T follicular helper cell (primary cell): ENCODE results near the gene NRTN.

Source experiments
- DNase-seq: peaks from one replicate; pipeline ENCODE4 v3.0.0-alpha.2; 2020; ENCODE audit warnings: low read depth

The NRTN gene

DNA sequence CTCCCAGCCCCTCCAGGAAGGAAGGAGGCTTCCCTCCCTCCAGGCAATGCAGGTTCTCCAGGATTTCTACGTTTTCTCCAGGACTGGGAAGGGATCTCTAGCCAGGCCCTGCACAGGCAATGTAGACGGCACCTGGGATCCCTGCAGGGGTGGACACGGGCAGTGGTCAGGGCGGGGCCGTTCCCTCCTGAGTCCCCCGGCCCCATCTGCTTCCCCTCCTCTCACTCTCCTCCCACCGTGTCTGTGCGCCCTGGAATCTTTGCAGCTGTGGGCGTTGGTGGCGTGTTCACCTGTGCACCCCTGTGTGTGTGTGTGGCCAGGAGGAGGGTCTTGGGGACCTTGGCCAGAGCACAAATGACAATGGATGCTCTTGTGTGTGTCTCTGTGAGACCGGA lies 10.0 kb downstream of the NRTN start:
- DNase-seq = no peak

DNA sequence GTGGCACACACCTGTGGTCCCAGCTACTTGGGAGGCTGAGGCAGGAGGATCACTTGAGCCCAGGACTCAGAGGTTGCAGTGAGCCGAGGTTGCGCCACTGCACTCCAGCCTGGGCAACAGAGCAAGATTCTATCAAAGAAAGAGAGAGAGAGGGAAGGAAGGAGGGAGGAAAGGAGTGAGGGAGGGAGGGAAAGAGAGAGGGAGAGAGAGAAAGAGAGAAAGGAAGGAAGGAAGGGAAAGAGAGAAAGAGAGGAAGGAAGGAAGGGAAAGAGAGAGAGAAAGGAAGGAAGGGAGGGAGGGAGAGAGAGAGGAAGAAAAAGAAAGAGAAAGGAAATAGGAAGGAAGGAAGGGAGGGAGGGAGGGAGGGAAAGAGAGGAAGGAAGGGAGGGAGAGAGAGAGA lies 12.4 kb downstream of the NRTN start:
- no peak for DNase-seq

DNA sequence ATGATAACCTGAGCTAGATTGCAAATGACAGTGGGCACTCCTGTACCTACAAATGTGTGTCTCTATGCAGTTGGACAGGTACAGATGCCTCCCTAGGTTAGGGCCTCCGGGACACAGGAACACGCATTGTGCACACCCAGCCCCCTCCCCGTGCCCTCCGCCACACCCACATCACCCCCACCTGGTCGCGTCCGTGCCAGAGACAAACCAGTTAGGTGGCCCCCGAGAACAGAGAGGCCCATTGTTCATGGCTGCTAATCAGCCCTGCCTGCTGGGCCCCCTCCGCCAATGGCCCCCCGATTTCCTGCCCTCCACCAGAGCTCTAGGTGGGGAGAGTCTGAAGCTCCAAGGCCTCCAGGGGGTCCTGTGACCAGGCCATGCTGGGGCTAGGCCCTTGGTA lies 13.7 kb downstream of the NRTN start:
- DNase-seq = no peak

DNA sequence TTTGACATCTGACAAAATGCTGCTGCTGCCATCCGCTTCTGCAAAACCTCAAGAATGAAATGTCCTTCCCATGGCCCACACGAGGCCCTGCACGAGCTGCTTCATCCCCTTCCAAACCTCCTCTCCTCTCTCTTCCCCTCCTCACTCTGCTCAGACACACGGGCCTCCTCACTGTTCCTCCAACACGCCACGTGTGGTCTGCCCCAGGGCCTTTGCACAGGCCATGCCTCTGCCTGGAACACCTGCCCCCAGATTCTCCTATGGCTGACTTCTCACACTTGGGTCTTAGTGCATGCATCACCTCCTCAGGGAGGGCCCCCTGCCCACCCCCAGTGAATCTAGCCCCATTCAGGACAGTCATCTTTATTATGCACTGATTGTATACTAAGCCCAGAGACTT lies 15.9 kb downstream of the NRTN start:
- DNase-seq = no peak

DNA sequence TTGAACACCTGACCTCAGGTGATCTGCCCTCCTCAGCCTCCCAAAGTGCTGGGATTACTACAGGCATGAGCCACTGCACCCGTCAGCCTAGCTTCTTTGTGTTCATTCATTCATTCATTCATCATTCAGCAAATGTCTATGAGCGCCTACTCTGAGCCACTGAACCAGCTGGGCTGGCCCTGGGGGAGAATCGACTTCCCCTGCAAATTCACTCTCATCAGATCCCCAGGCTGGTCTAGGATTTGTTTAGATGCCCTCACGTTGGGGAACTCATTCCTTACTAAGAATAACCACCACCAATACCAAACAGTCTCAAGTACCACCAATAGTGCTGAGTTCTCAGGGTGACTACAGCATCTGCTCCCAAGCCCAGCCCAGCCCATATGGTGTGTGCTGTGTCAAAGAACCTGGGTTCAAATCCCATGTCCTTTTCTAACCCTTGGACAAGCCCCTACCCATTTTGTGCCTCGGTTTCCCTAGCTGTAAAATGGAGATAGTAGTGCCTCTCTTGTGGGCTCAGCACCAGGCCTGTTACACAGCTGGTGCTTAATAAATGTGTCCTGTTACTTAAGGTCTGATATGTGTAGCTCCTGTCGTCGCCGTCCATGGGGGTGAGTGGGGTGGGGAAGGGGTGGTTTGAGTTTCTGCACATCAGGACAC lies 16.8 kb downstream of the NRTN start:
- no peak for DNase-seq

DNA sequence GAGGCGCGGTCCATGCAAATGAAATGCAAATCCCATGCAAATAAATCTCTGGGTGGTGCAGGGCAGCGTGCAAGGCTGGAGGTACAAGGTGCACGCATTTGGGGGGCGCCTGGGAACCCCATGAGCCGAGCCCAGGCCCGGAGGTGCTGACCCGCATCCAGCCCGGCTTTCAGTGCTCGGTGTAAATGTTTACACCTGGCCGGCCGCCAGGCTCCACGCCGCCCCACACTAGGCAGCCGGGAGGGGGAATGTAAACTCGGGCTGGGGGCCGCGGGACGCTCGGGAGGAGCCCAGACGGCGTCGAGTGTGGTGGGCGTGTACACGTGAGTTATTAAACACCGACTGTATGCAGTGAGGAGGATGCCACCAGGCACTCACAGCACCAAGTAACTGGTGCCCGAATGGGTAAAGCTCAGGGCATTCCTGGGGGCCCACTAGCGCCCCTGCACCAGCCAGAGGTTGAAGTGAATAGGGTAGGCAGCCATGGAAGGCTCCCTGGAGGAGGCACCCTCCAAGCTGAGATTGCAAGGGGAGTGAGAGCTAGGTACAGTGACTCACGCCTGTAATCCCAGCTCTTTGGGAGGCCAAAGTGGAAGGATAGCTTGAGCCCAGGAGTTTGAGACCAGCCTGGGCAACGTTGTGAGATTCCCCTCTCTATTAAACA lies 17.4 kb downstream of the NRTN start:
- DNase-seq = no peak

DNA sequence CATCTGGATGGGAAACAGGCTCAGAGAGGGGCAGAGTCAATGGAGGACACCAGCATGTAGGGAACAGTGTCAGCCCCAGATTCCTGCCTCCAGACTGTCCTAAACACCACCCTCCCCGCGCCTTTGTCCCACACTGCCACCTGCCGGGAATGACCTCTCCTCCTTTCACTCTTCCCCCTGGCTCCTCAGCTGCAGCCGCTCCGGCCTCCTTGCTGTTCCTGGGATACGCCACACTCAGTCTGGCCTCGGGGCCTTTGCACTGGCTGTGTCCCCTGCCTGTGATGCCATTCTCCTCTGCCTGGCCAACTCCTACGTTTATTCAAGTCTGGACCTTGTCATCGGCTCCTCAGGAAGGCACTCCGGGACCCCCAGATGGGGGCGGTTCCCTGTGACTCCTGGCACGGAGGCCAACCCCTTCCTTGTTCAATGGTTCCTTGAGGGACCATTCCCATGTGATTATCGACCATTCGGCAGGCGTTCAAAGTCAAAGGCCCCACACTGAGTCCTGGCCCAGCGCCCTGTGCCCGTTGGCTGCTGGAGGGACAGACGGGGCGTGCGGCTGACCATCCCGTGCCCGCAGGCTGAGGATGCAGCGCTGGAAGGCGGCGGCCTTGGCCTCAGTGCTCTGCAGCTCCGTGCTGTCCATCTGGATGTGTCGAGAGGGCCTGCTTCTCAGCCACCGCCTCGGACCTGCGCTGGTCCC lies 18.9 kb downstream of the NRTN start:
- DNase-seq = no peak

DNA sequence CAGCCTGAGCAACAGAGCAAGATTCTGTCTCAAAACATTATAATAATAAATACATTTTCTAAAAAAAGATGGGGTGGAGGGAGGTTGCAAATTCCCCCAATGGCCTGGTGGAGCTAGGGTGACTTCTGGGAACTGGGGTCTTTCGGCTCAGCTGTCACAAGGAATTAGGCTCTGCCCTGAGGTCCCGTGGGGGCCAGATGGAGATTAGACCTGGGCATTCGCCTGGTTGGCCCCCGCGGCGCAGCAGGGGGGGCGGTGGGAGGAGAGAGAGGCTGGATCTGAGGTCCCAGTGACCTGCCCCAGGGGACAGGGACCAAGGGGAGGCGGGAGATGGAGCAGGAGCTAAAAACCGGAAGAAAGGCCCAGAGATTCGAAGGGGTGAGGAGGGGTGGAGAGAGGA lies 19.9 kb downstream of the NRTN start:
- no peak for DNase-seq

DNA sequence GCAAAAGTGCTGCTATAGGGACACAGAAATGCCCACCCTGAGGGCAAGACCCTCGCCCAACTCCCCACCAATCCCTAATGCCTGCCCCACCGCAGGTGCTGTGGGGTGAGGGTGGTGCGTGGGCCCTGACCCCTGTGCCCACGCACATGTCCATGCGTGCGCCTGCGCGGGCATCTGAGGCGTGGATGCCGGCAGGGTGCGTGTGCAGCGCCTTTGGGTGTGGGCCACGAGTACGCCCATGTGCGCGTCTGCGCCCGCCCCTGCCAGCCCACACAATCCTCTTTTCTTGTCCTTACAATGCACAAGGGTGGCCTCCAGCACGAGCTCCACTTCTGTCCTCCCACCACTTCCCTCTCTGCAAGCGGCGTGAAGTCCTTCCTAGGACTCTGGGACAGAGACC lies 20.3 kb downstream of the NRTN start:
- DNase-seq = no peak

DNA sequence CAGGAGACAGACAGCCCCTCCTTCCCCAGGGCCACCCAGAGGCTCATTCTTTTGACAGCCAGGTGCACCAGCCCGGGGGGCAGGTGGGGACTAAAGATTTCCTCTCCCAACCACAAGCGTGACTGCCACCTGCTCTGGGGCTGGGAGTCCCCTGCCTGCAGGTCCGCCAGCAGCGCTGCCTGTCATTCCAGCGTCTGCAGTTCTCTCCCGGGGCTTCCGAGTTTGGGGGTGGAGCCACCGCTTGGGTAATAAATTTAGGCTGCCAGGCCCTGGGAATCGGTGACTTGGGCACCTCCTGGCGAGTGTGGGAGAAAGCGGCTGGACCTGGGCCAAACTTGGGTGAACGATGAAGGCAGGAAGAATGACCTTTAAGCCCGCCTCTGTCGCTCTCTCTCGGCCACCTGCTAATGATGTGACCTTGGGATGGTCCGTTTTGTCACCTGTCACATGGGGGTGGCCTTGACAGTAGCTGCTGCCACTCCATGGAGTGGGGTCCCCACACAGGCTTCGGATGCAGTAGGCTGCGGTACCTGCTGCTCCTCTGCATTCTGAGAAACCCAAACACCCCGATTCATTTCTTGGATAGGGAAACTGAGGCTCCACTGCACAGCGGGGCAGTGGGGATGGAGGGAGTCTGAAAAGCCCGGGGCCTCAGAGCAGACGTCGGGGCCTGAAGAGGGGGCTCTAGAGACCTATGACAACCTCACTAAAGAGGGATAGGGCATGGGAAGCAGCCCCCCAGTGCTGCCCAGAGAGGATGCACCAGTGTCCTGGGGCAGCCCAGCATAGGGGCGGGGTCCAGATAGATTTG lies 21.9 kb downstream of the NRTN start:
- no peak for DNase-seq

DNA sequence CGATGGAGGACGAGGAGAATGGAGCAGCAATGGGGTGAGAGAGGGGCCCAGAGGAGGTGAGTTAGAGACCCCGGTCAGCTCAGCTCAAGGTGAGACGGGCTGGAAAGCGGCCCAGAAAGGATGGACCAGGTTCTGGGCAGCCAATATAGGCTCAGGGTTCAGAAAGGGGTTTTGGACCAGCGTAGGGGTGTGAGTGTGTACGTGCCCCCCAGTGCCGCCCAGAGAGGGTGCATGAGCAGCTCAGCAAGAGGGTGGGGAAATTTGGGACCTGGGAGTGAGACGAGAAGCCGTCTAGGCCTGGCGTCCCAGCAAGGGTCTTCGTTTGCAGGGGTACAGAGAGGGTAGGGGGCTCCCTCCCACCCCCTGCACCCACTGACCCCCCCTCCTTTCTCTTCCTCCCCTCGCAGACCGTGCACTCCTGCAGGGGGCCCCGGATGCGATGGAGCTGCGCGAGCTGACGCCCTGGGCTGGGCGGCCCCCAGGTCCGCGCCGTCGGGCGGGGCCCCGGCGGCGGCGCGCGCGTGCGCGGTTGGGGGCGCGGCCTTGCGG lies 22.5 kb downstream of the NRTN start:
- no peak for DNase-seq

DNA sequence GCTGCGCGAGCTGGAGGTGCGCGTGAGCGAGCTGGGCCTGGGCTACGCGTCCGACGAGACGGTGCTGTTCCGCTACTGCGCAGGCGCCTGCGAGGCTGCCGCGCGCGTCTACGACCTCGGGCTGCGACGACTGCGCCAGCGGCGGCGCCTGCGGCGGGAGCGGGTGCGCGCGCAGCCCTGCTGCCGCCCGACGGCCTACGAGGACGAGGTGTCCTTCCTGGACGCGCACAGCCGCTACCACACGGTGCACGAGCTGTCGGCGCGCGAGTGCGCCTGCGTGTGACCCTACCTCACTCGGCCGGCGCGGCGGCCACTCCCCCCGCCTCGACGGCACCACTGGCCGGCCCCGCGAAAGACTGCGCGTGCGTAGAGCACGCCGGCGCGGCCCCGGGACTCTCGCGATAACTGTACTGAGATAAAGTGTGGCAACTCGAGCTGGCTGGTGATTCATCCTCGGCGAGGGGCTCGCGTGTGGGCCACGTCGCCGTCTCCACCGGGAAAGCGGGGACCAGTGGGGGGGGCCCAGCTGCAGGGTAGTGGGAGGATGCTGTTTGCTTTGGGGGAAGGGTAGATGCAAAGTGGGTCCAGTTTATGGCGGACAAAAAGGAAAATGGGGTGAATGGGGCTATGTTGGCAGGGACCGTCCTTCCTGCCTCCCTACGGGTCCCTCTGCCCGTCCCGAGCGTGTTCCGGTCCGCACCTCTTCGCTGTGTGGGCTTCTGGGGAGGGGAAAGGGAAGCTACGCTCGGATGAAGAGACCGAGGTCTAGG lies 23.2 kb downstream of the NRTN start:
- peak; percentile 87 for DNase-seq

DNA sequence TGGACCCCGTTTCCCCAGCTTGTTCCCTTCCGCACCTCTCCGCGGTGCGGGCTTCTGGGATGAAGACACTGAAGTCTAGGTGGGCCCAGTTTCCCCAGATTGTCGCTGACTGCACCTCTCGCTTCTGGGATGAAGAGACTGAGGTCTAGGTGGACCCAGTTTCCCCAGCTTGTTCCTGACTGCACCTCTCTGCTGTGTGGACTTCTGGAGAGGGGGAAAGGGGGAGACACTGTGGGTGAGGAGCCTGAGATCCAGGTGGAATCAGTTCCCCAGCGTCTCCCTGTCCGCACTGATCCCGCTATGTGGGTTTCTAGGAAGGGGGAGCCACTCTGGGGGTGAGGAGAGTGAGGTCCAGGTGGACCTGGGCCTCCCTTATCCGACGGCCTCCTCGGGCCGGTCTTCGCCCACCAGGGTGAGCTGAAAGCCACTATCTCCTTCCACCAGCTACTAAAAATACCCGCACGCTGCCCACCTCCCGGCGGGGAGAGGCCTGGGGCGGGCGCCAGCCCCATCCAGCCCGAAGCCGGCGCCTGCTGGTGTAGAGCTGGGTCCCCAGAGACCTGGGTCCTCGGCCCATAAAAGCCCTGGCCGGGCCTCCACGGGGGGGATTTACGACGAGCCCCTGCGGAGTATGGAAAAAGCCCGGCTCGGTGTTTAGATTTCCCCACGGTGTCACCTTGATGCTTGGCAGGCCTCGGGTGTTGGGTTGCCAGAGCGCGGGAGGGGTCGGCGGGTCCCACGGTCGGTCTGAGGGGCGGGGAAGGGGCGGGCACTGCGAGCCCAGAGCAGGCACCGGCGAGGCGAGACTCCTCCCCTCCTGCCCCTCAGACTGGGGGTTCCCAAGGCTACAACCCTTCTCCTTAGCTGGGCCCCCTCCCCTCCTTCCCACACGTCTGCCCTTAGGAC lies 24.0 kb downstream of the NRTN start:
- no peak for DNase-seq

DNA sequence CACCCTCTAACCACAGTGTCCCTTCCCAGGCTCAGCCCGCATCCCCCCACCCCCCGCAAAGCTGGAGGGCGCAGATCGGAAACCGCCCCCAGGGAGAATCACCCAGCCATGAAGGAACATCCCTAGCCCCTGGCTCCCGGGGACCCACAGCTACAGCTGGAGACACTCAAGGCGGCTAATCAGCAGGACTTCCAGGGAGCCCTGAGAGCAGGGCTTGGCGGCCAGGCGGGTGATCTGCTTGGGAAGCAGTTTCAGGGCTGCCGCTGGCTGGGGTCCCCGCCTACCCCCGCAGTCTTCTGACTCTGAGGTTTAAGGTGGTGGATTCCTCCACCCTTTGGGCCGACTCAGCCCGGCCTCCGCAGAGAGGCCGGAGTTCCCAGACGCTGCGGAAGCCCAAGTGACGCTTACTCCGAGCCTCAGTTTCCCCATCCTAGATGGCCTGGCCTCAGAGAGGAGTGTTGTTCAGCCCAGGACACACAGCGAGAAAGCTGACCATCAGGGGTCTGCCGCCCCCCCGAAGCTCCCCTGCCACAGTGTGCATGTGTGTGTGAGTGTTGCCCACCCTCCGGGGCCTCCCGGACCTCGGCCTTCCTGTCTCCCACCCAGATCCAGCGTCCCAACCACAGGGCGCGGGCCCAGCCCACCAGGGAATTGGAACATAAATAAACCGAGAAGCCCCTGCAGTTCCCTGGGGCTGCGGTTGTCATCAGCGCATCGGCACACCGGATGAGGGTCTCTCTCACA lies 24.9 kb downstream of the NRTN start:
- DNase-seq = no peak

DNA sequence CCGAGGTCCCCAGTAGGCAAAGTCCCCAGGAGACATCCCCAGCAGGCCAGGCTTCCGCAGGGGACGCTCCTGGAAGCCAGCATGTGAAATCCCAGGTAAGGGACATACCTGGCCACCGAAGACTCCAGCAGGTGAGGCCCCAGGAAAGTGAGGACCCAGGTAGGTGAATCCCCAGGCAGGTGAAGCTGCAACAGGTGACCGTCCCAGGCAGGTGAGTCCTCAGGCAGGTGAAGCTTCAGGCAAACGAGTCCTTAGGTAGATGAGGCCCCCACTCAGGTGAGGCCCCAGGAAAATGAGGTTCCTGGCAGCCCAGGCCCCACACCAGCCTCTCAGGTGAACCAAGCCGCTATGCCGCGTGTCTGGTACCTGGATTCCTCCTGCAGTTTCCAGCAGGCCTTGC lies 26.3 kb downstream of the NRTN start:
- no peak for DNase-seq

DNA sequence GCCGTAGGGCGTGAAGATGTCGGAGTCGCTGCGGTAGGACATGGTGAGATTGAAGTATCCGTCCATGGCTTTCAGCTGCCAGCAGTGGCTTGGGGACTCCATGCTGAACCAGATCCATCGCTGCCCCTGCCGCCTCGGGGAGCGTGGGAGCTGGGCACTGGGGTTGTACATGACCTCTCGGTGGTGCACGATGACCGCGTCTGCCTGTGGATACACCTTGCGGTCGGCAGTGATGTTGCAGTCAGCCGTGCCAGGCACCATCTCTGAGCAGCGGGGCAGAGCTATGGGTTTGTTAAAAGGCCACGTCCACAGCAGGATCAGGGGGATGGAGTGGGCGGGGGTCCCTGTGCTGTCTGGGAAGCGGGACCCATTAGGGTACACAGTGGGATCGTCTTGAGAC lies 27.2 kb downstream of the NRTN start:
- DNase-seq = no peak

DNA sequence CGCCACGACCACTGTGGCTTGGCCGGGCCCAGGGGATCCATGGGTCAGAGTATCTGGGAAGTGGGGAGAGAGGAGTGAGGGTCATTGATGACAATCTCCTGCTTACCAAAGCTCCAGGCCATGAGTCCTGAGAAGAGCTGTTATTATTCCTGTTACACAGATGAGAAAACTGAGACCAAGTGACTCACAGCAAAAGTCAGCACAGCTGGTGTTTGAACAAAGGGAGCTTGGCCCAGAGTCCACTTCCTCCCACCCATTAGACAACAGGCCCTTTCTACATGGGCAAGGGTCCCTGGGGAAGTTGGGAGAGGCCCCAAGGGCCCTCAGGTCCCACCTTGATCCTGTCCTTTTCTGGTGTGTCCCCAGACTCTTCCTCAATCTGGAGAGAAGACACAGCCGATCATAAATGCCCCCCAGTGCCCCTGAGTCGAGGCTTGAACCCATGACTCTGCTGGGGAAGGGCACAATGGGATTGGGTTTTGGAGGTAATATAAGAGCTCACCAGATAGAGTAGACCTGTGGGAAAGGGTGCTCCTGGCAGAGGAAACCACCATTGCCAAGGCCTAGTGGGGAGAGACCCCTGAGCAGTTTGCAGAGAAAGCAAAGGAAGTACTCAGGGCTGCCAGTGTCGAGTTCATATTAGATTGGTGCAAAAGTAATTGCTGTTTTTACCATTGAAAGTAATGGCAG lies 27.8 kb downstream of the NRTN start:
- DNase-seq = no peak

DNA sequence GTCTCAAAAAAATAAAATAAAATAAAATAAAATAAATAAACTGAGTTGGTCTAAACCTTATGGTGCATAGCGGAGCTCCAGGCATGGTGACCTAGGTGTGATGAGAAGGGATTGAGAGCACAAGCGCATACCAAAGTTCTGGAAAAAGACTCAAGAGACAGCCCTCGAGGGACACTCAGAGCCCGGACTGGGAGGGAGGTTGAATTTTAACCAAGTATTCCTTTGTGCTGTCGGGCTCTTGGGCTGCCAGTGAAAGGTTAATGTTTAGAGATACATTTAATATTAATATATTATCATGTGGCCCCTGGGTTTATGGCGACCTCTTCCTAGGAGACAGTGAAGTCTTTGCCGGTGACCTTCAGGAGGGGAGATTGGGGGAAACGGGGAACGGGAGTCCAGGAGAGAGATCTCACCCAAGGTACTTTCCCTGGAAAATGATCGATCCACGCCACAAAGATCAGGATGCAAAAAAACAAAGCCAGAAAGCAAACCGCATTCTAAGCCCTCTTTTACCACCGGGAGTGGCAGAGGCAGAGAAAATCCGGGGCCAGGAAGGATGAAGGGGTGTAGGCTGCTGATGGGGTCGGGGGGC lies 33.0 kb downstream of the NRTN start:
- no peak for DNase-seq
